PC-9 (cell line): ENCODE data around the gene DDAH2.

ENCODE experiments used
- CTCF ChIP-seq: fragments of 200-600 bp; sonication (generic); conservative IDR thresholded peaks from 2 replicates; pipeline ENCODE4 v1.6.1; 2017; ENCODE audit warnings: mixed run types, antibody characterized with exemption, mild to moderate bottlenecking, moderate library complexity
- EZH2 ChIP-seq: fragments of 200-600 bp; sonication (generic); IDR thresholded peaks from 2 replicates; pipeline ENCODE4 v1.8.0; 2017; ENCODE audit warnings: antibody characterized with exemption, low read depth

GRCh38 chr6:31775633-31776484 lies 46.8 kb upstream of the DDAH2 start:
- TF ChIP-seq CTCF (no peak), EZH2 (no peak)
